Ovary (tissue), 9 donors: Measurements from ENCODE around the gene KDM6A. TPM values are rescaled to one million over a fixed set of nuclear protein-coding genes. Genes with fewer than 3 reads are reported as not detected.

ENCODE experiments used
- DNase-seq, 5 donors: peaks; one replicate each; pipeline ENCODE4 v3.0.0-alpha.2; 2019 to 2020
- H3K27ac ChIP-seq, 2 donors: fragments of 200-600 bp; one replicate each; pipeline versions ENCODE4 v1.5.1 to v1.8.0; 2019 to 2022
- H3K27me3 ChIP-seq: fragments of 200-600 bp; one replicate; pipeline ENCODE4 v1.8.0; 2022
- H3K36me3 ChIP-seq: fragments of 200-600 bp; sonication (generic); one replicate; pipeline ENCODE4 v1.5.1; 2019
- H3K4me1 ChIP-seq: one replicate; pipeline ENCODE4 v1.8.1; 2013; ENCODE audit warnings: mild to moderate bottlenecking, moderate library complexity; ENCODE audit not compliant: insufficient read depth
- H3K4me3 ChIP-seq: fragments of 200-600 bp; sonication (generic); one replicate; pipeline ENCODE4 v1.5.1; 2017
- H3K9me3 ChIP-seq, 2 donors: fragments of 200-600 bp in 1 of 2; sonication (generic) in 1 of 2; one replicate each; pipeline versions ENCODE4 v1.5.1 to v1.8.1; 2013 to 2019; ENCODE audit warnings: mild to moderate bottlenecking in 1 of 2, moderate library complexity in 1 of 2
- CTCF ChIP-seq, 3 donors: fragments of 450-650 bp in 2 of 3; fragments of 200-600 bp in 1 of 3; IDR thresholded peaks; one replicate each; pipeline versions ENCODE4 v1.5.1 to v1.8.0; 2016 to 2022; ENCODE audit warnings: antibody characterized with exemption in 3 of 3, mild to moderate bottlenecking in 1 of 3
- EP300 ChIP-seq: sonication (generic); formaldehyde crosslinking; IDR thresholded peaks from one replicate; pipeline ENCODE4 v1.6.1; 2017; ENCODE audit warnings: antibody characterized with exemption
- POLR2A ChIP-seq: fragments of 450-650 bp; IDR thresholded peaks from one replicate; pipeline ENCODE4 v1.6.1; 2017; ENCODE audit warnings: antibody characterized with exemption, mild to moderate bottlenecking, moderate library complexity
- WGBS, 3 donors: extraction: QIAGEN DNeasy Blood & Tissue Kit in 1 of 3; methylation state at CpG; one replicate each; pipeline versions ENCODE4 v1.1.5 to v1.1.7; 2013 to 2017; 5-methylcytosine and 5-hydroxymethylcytosine counted together
- intact Hi-C, 4 donors: fragments of 100-400 bp; cut with DNase I; formaldehyde crosslinking; loops; one replicate each; pipeline versions ENCODE4 v1.11.0 to v1.15.1; 2022 to 2023
- polyA plus RNA-seq, 2 donors: library from polyadenylated mRNA; stranded (reverse); fragments of 200-250 nt in 1 of 2; fragments of 350-450 nt in 1 of 2; fragmentation: Illumina TruSeq in 1 of 2; extraction: RNeasy Lipid Tissue Mini Kit (QIAGEN cat#74804) in 1 of 2; gene quantifications; one replicate each; pipeline ENCODE4 v1.2.3, GENCODE V29; 2013 to 2014
- total RNA-seq, 7 donors: library from RNA; depleted of rRNA in 2 of 7; stranded (reverse); fragments of >200 nt in 2 of 7; fragmentation: NEBNext Ultra II Directional in 3 of 7; extraction: Animal tissue kit (Norgen Biotek cat#: 25700) in 3 of 7; gene quantifications; one replicate each; pipeline versions ENCODE4 v1.1.0 to v1.2.4, GENCODE V29; 2016 to 2023
- donor health status: DM: no; HTN: no; CAD: no; lungs with moderate emphysema.
- donor health status: DM: no; HTN: no; CAD: no.
- donor health status: Bipolar disorder and iron deficiency.
- donor health status: DM: yes; HTN: yes; CAD: no.
- donor health status: DM: no; HTN: no; CAD: no.
- donor health status: DM: yes; HTN: yes; CAD: no.

Gene KDM6A
- total and polyA plus RNA-seq, 9 donors = 19.8 to 56.2 (median 42.1) TPM

DNA sequence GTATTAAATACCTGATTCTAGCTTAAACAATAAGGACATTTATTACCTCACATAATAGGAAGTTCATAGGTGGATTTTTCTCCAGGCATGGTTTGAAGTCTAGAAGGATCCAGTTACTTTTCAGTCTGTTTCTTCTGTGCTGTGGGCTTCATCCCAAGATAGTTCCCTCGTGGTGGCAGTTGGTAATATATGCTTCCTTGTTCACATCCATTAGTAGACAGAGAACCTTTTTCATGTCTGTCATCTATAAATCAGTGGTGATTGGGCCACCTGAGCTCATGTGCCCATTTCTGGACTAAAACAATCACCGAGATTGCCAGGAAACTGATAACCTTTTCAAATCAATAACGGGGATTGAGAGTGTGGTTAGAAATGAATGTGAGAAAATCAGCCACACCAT, 97.7 kb downstream of the KDM6A start:
- no peak overlapping the region for H3K27ac ChIP-seq
- intact Hi-C loops = no loop called here
- peaks cover 0 to 2% of the 10 kb centered on the region in 2 donors for H3K9me3 ChIP-seq
- no peak for TF ChIP-seq CTCF (IDR thresholded peaks at IDR 0.05)
- TF ChIP-seq EP300 = no peak
- TF ChIP-seq POLR2A = no peak
- no peak overlapping the region for H3K4me3 ChIP-seq
- WGBS, 3 donors = 61 to 68% (median 63%) methylated on average over 3 of the region's 3 CpGs
- no peaks in the 10 kb centered on the region for H3K27me3 ChIP-seq
- peaks cover 4% of the 10 kb centered on the region for H3K4me1 ChIP-seq
- no peak for DNase-seq
- H3K36me3 ChIP-seq = no peaks in the 10 kb centered on the region

DNA sequence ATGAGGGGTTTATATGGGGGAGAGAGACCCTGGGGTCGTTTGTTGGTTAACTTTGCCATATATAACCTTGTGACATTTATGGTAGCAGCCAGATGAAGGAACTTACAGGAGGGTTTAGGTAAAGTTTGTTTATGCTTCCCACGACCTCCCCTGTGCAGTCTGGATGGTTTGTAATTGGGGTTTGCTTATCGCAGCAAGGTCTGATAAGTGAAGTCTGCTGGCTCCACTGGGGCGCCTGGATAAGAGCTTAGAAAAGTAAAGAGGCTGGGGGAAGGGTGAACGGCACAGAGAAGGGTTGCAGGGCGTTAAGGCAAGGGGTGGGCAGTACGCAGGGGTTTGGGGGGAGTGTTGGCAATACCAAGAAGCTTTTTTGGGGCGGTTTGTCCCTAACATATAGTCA, 98.7 kb downstream of the KDM6A start:
- Histone ChIP-seq H3K4me3 (no peak overlapping the region), H3K36me3 (no peaks in the 10 kb centered on the region), H3K27ac (no peak overlapping the region), H3K27me3 (no peaks in the 10 kb centered on the region), H3K4me1 (peaks cover 4% of the 10 kb centered on the region), H3K9me3 (peaks cover 0 to 5% of the 10 kb centered on the region in 2 donors)
- WGBS, 3 donors = 46 to 53% (median 50%) methylated on average over 8 of the region's 8 CpGs
- intact Hi-C loops = no loop called here
- TF ChIP-seq EP300 (no peak), CTCF (IDR thresholded peaks at IDR 0.05) (no peak), POLR2A (no peak)
- no peak for DNase-seq

DNA sequence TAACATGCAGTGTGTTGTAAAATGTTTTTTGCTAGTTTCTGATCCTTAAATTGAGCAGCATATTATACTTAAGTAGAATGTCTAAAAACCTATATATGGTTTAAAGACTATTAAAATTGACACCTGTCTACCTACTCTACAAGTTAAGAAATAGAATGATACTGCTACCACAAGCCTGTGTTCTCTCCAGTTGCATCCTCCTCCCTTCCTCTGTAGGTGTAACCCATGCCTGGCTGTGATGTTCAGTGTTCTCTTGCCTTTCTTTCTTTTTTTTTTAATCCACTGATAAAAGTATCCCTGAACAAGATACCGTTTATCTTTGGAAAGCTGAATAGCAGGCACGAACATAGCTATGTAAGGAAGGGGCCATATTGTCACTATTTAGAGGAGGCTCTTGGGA, 99.1 kb downstream of the KDM6A start:
- intact Hi-C loops = no loop called here
- no peaks in the 10 kb centered on the region for H3K27me3 ChIP-seq

GRCh38 chrX:44973420-44973932, 100.5 kb downstream of the KDM6A start:
- WGBS, 3 donors = 98 to 99% (median 98%) methylated on average over 5 of the region's 5 CpGs

More for the DNA sequence above, 99.1 kb downstream of the KDM6A start:
- Histone ChIP-seq H3K36me3 (no peaks in the 10 kb centered on the region), H3K9me3 (peaks cover 0 to 5% of the 10 kb centered on the region in 2 donors), H3K4me1 (peaks cover 4% of the 10 kb centered on the region), H3K27ac (no peak overlapping the region), H3K4me3 (no peak overlapping the region)
- 46 to 57% (median 55%) methylated on average over 2 of the region's 2 CpGs for WGBS, 3 donors
- DNase-seq = no peak
- TF ChIP-seq CTCF (IDR thresholded peaks at IDR 0.05) (no peak), POLR2A (no peak), EP300 (no peak)

More at GRCh38 chrX:44973420-44973932, 100.5 kb downstream of the KDM6A start:
- Histone ChIP-seq H3K4me3 (no peak overlapping the region), H3K27me3 (no peaks in the 10 kb centered on the region), H3K4me1 (no peaks in the 10 kb centered on the region), H3K27ac (no peak overlapping the region), H3K9me3 (peaks cover 0 to 5% of the 10 kb centered on the region in 2 donors), H3K36me3 (no peaks in the 10 kb centered on the region)
- DNase-seq = no peak
- TF ChIP-seq CTCF (IDR thresholded peaks at IDR 0.05) (no peak), EP300 (no peak), POLR2A (no peak)
- intact Hi-C loops = no loop called here
